Measurements from ENCODE around the gene ELOVL7.

Gene ELOVL7

DNA sequence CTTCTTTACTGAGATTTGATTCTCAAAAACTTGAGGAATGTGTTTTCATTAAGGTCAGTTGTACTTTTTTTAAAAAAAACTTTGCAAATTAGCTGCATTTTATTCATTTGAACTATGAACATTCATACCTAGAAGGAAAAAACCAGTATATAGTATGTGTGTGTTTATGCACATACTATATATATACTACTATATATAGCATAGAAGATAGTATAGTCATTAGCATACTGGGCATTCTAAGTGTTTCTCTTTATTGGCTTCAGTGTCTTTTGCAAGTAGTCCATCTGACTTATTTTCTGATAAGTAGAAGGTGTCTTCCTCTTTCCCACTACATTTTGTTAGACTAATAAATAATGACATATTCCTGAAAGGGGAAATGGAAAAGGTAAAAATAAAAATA lies 33.0 kb downstream of the ELOVL7 start:
- Histone ChIP-seq H3K9me3 (ENCODE audit: low read length) (no peaks in the 10 kb centered on the region), H3K4me2 (ENCODE audit: low read length) (no peak overlapping the region), H3K9me2 (ENCODE audit: low read depth, low read length) (no peaks in the 10 kb centered on the region), H4K20me1 (ENCODE audit: insufficient read depth, low read length) (no peaks in the 10 kb centered on the region), H3K4me1 (ENCODE audit: insufficient read depth, low read length, severe bottlenecking) (no peaks in the 10 kb centered on the region), H3K36me3 (ENCODE audit: insufficient read depth, low read length) (no peaks in the 10 kb centered on the region), H3K4me3 (ENCODE audit: low read depth, low read length, poor library complexity, severe bottlenecking) (no peak overlapping the region), H2AFZ (ENCODE audit: low read length) (no peak overlapping the region), H3K27me3 (ENCODE audit: insufficient read depth, low read length) (no peaks in the 10 kb centered on the region), H3F3A (ENCODE audit: insufficient read depth, low read length) (no peaks in the 10 kb centered on the region), H3K9ac (ENCODE audit: low read length) (no peak overlapping the region), H3K79me2 (ENCODE audit: insufficient read depth, low read length) (no peaks in the 10 kb centered on the region), H3K27ac (ENCODE audit: low read depth, low read length, poor library complexity, severe bottlenecking) (no peak overlapping the region)
- TF ChIP-seq, protein P1, sequence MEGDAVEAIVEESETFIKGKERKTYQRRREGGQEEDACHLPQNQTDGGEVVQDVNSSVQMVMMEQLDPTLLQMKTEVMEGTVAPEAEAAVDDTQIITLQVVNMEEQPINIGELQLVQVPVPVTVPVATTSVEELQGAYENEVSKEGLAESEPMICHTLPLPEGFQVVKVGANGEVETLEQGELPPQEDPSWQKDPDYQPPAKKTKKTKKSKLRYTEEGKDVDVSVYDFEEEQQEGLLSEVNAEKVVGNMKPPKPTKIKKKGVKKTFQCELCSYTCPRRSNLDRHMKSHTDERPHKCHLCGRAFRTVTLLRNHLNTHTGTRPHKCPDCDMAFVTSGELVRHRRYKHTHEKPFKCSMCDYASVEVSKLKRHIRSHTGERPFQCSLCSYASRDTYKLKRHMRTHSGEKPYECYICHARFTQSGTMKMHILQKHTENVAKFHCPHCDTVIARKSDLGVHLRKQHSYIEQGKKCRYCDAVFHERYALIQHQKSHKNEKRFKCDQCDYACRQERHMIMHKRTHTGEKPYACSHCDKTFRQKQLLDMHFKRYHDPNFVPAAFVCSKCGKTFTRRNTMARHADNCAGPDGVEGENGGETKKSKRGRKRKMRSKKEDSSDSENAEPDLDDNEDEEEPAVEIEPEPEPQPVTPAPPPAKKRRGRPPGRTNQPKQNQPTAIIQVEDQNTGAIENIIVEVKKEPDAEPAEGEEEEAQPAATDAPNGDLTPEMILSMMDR (IDR thresholded peaks at IDR 0.05; ENCODE audit: low read length): no peak
- TF ChIP-seq EZH2 (IDR thresholded peaks at IDR 0.05; ENCODE audit: borderline replicate concordance, low read length): no peak

DNA sequence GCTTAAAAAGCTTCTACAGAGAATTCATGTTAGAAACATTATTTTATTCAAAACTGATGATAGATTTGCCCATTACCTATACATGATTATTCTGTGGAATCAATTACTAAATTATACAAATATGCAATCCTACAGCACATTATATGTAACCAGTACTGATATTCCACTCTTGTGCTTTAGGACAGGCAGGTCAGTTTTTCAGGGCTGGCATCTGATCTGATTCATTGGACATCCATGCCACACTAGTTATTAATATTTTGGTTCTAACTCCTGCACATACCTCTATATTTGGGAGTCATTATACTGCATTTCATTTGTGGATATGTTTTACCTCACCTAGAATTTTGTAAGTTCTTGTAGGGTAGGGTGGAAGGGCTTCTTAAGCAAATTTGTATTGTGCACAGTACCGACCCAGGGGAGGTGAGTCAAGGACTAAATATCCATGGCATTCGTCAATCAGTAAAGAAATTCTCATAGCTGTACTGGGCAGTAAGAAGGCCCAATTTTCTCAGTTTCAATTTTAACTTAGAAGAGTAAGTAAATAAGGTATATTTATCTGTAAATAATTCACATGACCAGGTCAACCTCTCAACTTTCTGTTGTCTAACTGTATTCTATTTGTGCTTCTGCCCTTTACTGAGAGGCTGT lies 33.5 kb downstream of the ELOVL7 start:
- Histone ChIP-seq H3K27ac (ENCODE audit: low read depth, low read length, poor library complexity, severe bottlenecking) (no peak overlapping the region), H3K27me3 (ENCODE audit: insufficient read depth, low read length) (no peaks in the 10 kb centered on the region), H3K4me1 (ENCODE audit: insufficient read depth, low read length, severe bottlenecking) (no peaks in the 10 kb centered on the region), H3K36me3 (ENCODE audit: insufficient read depth, low read length) (no peaks in the 10 kb centered on the region), H3K79me2 (ENCODE audit: insufficient read depth, low read length) (no peaks in the 10 kb centered on the region), H3K4me2 (ENCODE audit: low read length) (no peak overlapping the region), H3K9ac (ENCODE audit: low read length) (no peak overlapping the region), H3K4me3 (ENCODE audit: low read depth, low read length, poor library complexity, severe bottlenecking) (no peak overlapping the region), H3F3A (ENCODE audit: insufficient read depth, low read length) (no peaks in the 10 kb centered on the region), H3K9me2 (ENCODE audit: low read depth, low read length) (no peaks in the 10 kb centered on the region), H4K20me1 (ENCODE audit: insufficient read depth, low read length) (no peaks in the 10 kb centered on the region), H3K9me3 (ENCODE audit: low read length) (no peaks in the 10 kb centered on the region), H2AFZ (ENCODE audit: low read length) (no peak overlapping the region)
- TF ChIP-seq, protein P1 (IDR thresholded peaks at IDR 0.05; ENCODE audit: low read length): no peak
- TF ChIP-seq EZH2 (IDR thresholded peaks at IDR 0.05; ENCODE audit: borderline replicate concordance, low read length): no peak

- H3K36me3 ChIP-seq (ENCODE audit: insufficient read depth, low read length): no peaks in the 10 kb centered on the region
- H3K79me2 ChIP-seq (ENCODE audit: insufficient read depth, low read length): no peaks in the 10 kb centered on the region
- H4K20me1 ChIP-seq (ENCODE audit: insufficient read depth, low read length): no peaks in the 10 kb centered on the region
- no peak overlapping the region for H2AFZ ChIP-seq (ENCODE audit: low read length)
- H3F3A ChIP-seq (ENCODE audit: insufficient read depth, low read length): no peaks in the 10 kb centered on the region
- no peaks in the 10 kb centered on the region for H3K4me1 ChIP-seq (ENCODE audit: insufficient read depth, low read length, severe bottlenecking)
- no peak overlapping the region for H3K4me2 ChIP-seq (ENCODE audit: low read length)
- H3K9ac ChIP-seq (ENCODE audit: low read length): no peak overlapping the region
- TF ChIP-seq EZH2 (IDR thresholded peaks at IDR 0.05; ENCODE audit: borderline replicate concordance, low read length): no peak
- TF ChIP-seq, protein P1 (IDR thresholded peaks at IDR 0.05; ENCODE audit: low read length): no peak
- no peaks in the 10 kb centered on the region for H3K9me3 ChIP-seq (ENCODE audit: low read length)
- no peaks in the 10 kb centered on the region for H3K27me3 ChIP-seq (ENCODE audit: insufficient read depth, low read length)
- H3K27ac ChIP-seq (ENCODE audit: low read depth, low read length, poor library complexity, severe bottlenecking): no peak overlapping the region
- H3K9me2 ChIP-seq (ENCODE audit: low read depth, low read length): no peaks in the 10 kb centered on the region
- no peak overlapping the region for H3K4me3 ChIP-seq (ENCODE audit: low read depth, low read length, poor library complexity, severe bottlenecking)
Measured at GRCh38 chr5:60809891-60810425, 34.1 kb downstream of the ELOVL7 start.

All from OCI-LY1 (cell line).